IMR-90 (cell line): ENCODE measurements around the gene SPNS1.

Experiments
- CEBPB ChIP-seq: IDR thresholded peaks from 2 replicates; pipeline ENCODE4 v1.6.1; 2012; ENCODE audit warnings: low read depth, low read length, improper control_type of control experiment
- CTCF ChIP-seq: conservative IDR thresholded peaks from 2 replicates; pipeline ENCODE4 v1.5.1; 2012; ENCODE audit warnings: mild to moderate bottlenecking, low read depth, low read length, improper control_type of control experiment
- MAZ ChIP-seq: IDR thresholded peaks from 2 replicates; pipeline ENCODE4 v1.6.1; 2012; ENCODE audit warnings: low read depth, mild to moderate bottlenecking, low read length, improper control_type of control experiment, moderate library complexity, borderline replicate concordance
- MXI1 ChIP-seq: IDR thresholded peaks from 2 replicates; pipeline ENCODE4 v1.6.1; 2012; ENCODE audit warnings: low read depth, mild to moderate bottlenecking, low read length, moderate library complexity, borderline replicate concordance
- POLR2A ChIP-seq: IDR thresholded peaks from 2 replicates; pipeline ENCODE4 v1.6.1; 2012; ENCODE audit warnings: mild to moderate bottlenecking, low read depth, low read length

GRCh38 chr16:28985211-28986041, 10.8 kb downstream of the SPNS1 start:
- TF ChIP-seq POLR2A (no peak), MXI1 (no peak), CEBPB (no peak), CTCF (no peak), MAZ (no peak)
